HEK293T (cell line): ENCODE data around the gene TMEM143.

Experiments
- BHLHE40 ChIP-seq: fragments of 450-650 bp; IDR thresholded peaks from 2 replicates; pipeline ENCODE4 v1.6.1; 2016; ENCODE audit warnings: mild to moderate bottlenecking, moderate library complexity, borderline replicate concordance
- FOXA1 ChIP-seq: fragments of 450-650 bp; IDR thresholded peaks from 2 replicates; pipeline ENCODE4 v1.6.1; 2016; ENCODE audit warnings: mild to moderate bottlenecking
- FOXM1 ChIP-seq: fragments of 450-650 bp; IDR thresholded peaks from 2 replicates; pipeline ENCODE4 v1.6.1; 2017; ENCODE audit warnings: mild to moderate bottlenecking, borderline replicate concordance
- SP1 ChIP-seq: fragments of 450-650 bp; IDR thresholded peaks from 2 replicates; pipeline ENCODE4 v1.6.1; 2017
- TARDBP ChIP-seq: fragments of 450-650 bp; IDR thresholded peaks from 2 replicates; pipeline ENCODE4 v1.6.1; 2016

GRCh38 chr19:48333467-48334384, 30.0 kb downstream of the TMEM143 start:
- no peak for TF ChIP-seq FOXA1
- TF ChIP-seq SP1, result no peak
- TF ChIP-seq BHLHE40, result no peak
- no peak for TF ChIP-seq TARDBP
- TF ChIP-seq FOXM1, result no peak
